K562 (cell line): ENCODE measurements around the gene GIPR. TPM values are rescaled to one million over a fixed set of nuclear protein-coding genes. Genes with fewer than 3 reads are reported as not detected.

Experiments
- ATAC-seq: fragments of 200-7000 bp; cut with Tn5 transposase; 3 replicates; pipeline ENCODE4 v1.9.1; 2020; ENCODE audit warnings: moderate library complexity
- BruUV-seq: library from RNA; stranded (reverse); fragments of 400-500 nt; replicated peaks from 2 replicates; lab custom pipeline; 2021; lab: Mats Ljungman, UMichigan
- CTCF ChIA-PET: fragments of 300-600 bp; formaldehyde crosslinking; extraction: SDS; loops from one replicate; lab custom pipeline; 2021; ENCODE audit warnings: low intra/inter-chr PET ratio; lab: Yijun Ruan, JAX
- POLR2A ChIA-PET: fragments of 300-600, 350-650 bp; sonication (Branson Sonifier 250); formaldehyde crosslinking; extraction: SDS; loops from one replicate; lab custom pipeline; 2021; ENCODE audit warnings: antibody characterized with exemption, inconsistent platforms; lab: Yijun Ruan, JAX
- DNase-seq, 4 experiments: peaks; one replicate each; pipeline versions ENCODE4 v3.0.0 to v3.0.0-alpha.2; 2011 to 2018; ENCODE audit warnings: low spot score in 3 of 4, mixed read lengths in 3 of 4; ENCODE audit errors: extremely low read depth in 1 of 4
- FAIRE-seq: peaks from 2 replicates; lab custom pipeline; 2011; peaks lifted over from hg19 to GRCh38; lab: Jason Lieb, UNC
- H2AFZ ChIP-seq: 2 replicates; pipeline ENCODE4 v1.6.0; 2011; ENCODE audit warnings: low read depth, low read length, control low read depth, inconsistent platforms
- H3K27ac ChIP-seq: fragments of 200-600 bp; 3 replicates; pipeline ENCODE4 v1.8.0; 2011; ENCODE audit warnings: low read depth, mild to moderate bottlenecking, control low read depth, inconsistent platforms, low read length, moderate library complexity, mixed read lengths; ENCODE audit errors: extremely low read depth
- H3K27me3 ChIP-seq, 2 experiments: fragments of 300-600 bp in 1 of 2; 2 replicates in 1 of 2; 3 replicates in 1 of 2; pipeline versions ENCODE4 v1.6.0 to v1.8.0; 2011; ENCODE audit warnings: inconsistent platforms in 2 of 2, low read length in 2 of 2, mild to moderate bottlenecking in 1 of 2, mixed read lengths in 1 of 2, moderate library complexity in 1 of 2; ENCODE audit not compliant: control insufficient read depth in 2 of 2, insufficient read depth in 2 of 2
- H3K36me3 ChIP-seq: fragments of 300-600 bp; 3 replicates; pipeline ENCODE4 v1.8.0; 2011; ENCODE audit warnings: mild to moderate bottlenecking, low read length, inconsistent platforms; ENCODE audit not compliant: control insufficient read depth, insufficient read depth
- H3K4me1 ChIP-seq, 2 experiments: fragments of 200-600 bp in 1 of 2; replicated peaks in 1 of 2; 2 replicates in 1 of 2; 3 replicates in 1 of 2; pipeline versions ENCODE4 v1.5.1 to v1.8.0; 2011; ENCODE audit warnings: inconsistent platforms in 2 of 2, low read length in 2 of 2, mild to moderate bottlenecking in 1 of 2, mixed read lengths in 1 of 2, moderate library complexity in 1 of 2; ENCODE audit not compliant: control insufficient read depth in 2 of 2, insufficient read depth in 2 of 2
- H3K4me2 ChIP-seq: 2 replicates; pipeline ENCODE4 v1.6.1; 2011; ENCODE audit warnings: low read length, control low read depth, inconsistent platforms, mixed read lengths; ENCODE audit not compliant: insufficient read depth
- H3K4me3 ChIP-seq: fragments of 200-600 bp; sonication (generic), shearing (Covaris generic); 2 replicates; pipeline ENCODE4 v1.5.1; 2016; ENCODE audit warnings: control low read depth, inconsistent platforms
- H3K79me2 ChIP-seq: fragments of 200-600 bp; 3 replicates; pipeline ENCODE4 v1.8.0; 2011; ENCODE audit warnings: low read length, inconsistent platforms; ENCODE audit not compliant: control insufficient read depth, insufficient read depth
- H3K9ac ChIP-seq, 2 experiments: 2 replicates each; pipeline versions ENCODE4 v1.6.0 to v1.6.1; 2011; ENCODE audit warnings: low read depth in 2 of 2, low read length in 2 of 2, control low read depth in 1 of 2, inconsistent platforms in 1 of 2, mild to moderate bottlenecking in 1 of 2, mixed read lengths in 1 of 2; ENCODE audit not compliant: insufficient read depth in 1 of 2
- H3K9me1 ChIP-seq: one replicate; pipeline ENCODE4 v1.6.0; 2011; ENCODE audit warnings: inconsistent platforms, mild to moderate bottlenecking, low read length, moderate library complexity; ENCODE audit not compliant: control insufficient read depth, insufficient read depth
- H3K9me3 ChIP-seq: replicated peaks from 2 replicates; pipeline ENCODE4 v1.5.1; 2011; ENCODE audit warnings: low read depth, low read length, inconsistent platforms; ENCODE audit not compliant: control insufficient read depth, insufficient read depth
- H4K20me1 ChIP-seq: replicated peaks from 2 replicates; pipeline ENCODE4 v1.6.1; 2011; ENCODE audit warnings: low read length, inconsistent platforms, mixed read lengths; ENCODE audit not compliant: control insufficient read depth, insufficient read depth
- ATF1 ChIP-seq, 2 experiments: fragments of 450-650 bp in 1 of 2; IDR thresholded peaks; 2 replicates each; pipeline ENCODE4 v1.6.1; 2016; ENCODE audit warnings: missing compliant biosample characterization in 1 of 2, missing genetic modification characterization in 1 of 2
- CBX1 ChIP-seq: sonication (generic); IDR thresholded peaks from 2 replicates; pipeline ENCODE4 v1.6.1; 2016; ENCODE audit warnings: antibody characterized with exemption, low read depth, mild to moderate bottlenecking
- E2F4 ChIP-seq: sonication (generic); formaldehyde crosslinking; IDR thresholded peaks from 2 replicates; pipeline ENCODE4 v1.8.0; 2022; ENCODE audit warnings: mild to moderate bottlenecking, low read depth, missing genetic modification reagents
- FOXA3 ChIP-seq, 2 experiments: fragments of 450-650 bp in 1 of 2; sonication (generic) in 1 of 2; formaldehyde crosslinking; IDR thresholded peaks in 1 of 2; conservative IDR thresholded peaks in 1 of 2; 2 replicates each; pipeline versions ENCODE4 v1.4.0 to v1.8.0; 2020 to 2022; ENCODE audit warnings: mild to moderate bottlenecking in 2 of 2, missing genetic modification reagents in 1 of 2
- GABPA ChIP-seq: fragments of 200-800 bp; sonication (Bioruptor generic); conservative IDR thresholded peaks from 2 replicates; pipeline ENCODE4 v1.6.1; 2016; ENCODE audit warnings: low read depth, missing genetic modification characterization, missing compliant biosample characterization
- HEY1 ChIP-seq: fragments of 250-450 bp; sonication (Bioruptor Pico); IDR thresholded peaks from 2 replicates; pipeline ENCODE4 v1.5.0; 2020; ENCODE audit warnings: mild to moderate bottlenecking, moderate library complexity, borderline replicate concordance
- MAFK ChIP-seq: IDR thresholded peaks from 2 replicates; pipeline ENCODE4 v1.6.1; 2011; ENCODE audit warnings: low read length, improper control_type of control experiment
- NFE2 ChIP-seq: IDR thresholded peaks from 2 replicates; pipeline ENCODE4 v1.6.1; 2014; ENCODE audit warnings: antibody characterized with exemption, low read depth
- NR3C1 ChIP-seq: sonication (generic); formaldehyde crosslinking; IDR thresholded peaks from 2 replicates; pipeline ENCODE4 v1.8.1; 2022; ENCODE audit warnings: missing genetic modification reagents
- RUNX1 ChIP-seq: sonication (generic); IDR thresholded peaks from 2 replicates; pipeline ENCODE4 v1.6.1; 2016; ENCODE audit warnings: antibody characterized with exemption, low read depth
- TBP ChIP-seq: optimal IDR thresholded peaks from 2 replicates; pipeline ENCODE3; 2011; ENCODE audit warnings: low read depth, low read length, improper control_type of control experiment
- USF2 ChIP-seq: sonication (generic); formaldehyde crosslinking; IDR thresholded peaks from 2 replicates; pipeline ENCODE4 v1.5.0; 2020; ENCODE audit warnings: missing genetic modification reagents
- ZNF282 ChIP-seq: sonication (generic); formaldehyde crosslinking; IDR thresholded peaks from 2 replicates; pipeline ENCODE4 v1.8.1; 2023; ENCODE audit warnings: missing genetic modification reagents
- ZNF561 ChIP-seq: fragments of 450-650 bp; formaldehyde crosslinking; conservative IDR thresholded peaks from 2 replicates; pipeline ENCODE4 v1.4.0; 2020; ENCODE audit warnings: mild to moderate bottlenecking, moderate library complexity
- ZNF655 ChIP-seq: fragments of 250-450 bp; sonication (Bioruptor Pico); IDR thresholded peaks from 2 replicates; pipeline ENCODE4 v1.5.0; 2021
- WGBS: fragments of 100-300 bp; shearing (Covaris generic); methylation state at CpG from one replicate; pipeline ENCODE4 v1.1.6; 2016; ENCODE audit warnings: low coverage, mixed read lengths; ENCODE audit not compliant: insufficient coverage; ENCODE audit errors: missing lambda C conversion rate; 5-methylcytosine and 5-hydroxymethylcytosine counted together
- in situ Hi-C: fragments of 300-500 bp; cut with MboI; formaldehyde crosslinking; loops from 4 replicates; pipeline ENCODE4 v1.15.0; 2018; ENCODE audit warnings: inconsistent platforms, mixed read lengths
- intact Hi-C: fragments of 100-400 bp; cut with micrococcal nuclease; formaldehyde crosslinking; loops from 2 replicates; pipeline ENCODE4 v1.14.2; 2022
- polyA plus RNA-seq, 8 experiments: library from polyadenylated mRNA; depleted of rRNA in 4 of 8; stranded (reverse) in 5 of 8; unstranded in 3 of 8; fragments of >200 nt; fragmentation: Nextera tagmentation in 2 of 8; fragmentation: Illumina TruSeq in 1 of 8; extraction: Ambion mirVana in 2 of 8; extraction: Trizol in 1 of 8; gene quantifications; 2 replicates each; pipeline versions ENCODE4 v1.2.1 to v1.2.3, GENCODE V29; 2011 to 2014; ENCODE audit warnings: inconsistent platforms in 1 of 8, missing spikeins in 1 of 8
- total RNA-seq, 7 experiments: library from RNA; depleted of rRNA in 6 of 7; stranded (reverse); fragments of >200 nt in 6 of 7; fragmentation: Illumina TruSeq in 2 of 7; extraction: Trizol in 2 of 7; gene quantifications; 2 replicates each; pipeline versions ENCODE4 v1.2.1 to v1.2.3, GENCODE V29; 2011 to 2021; ENCODE audit warnings: low replicate concordance in 1 of 7
- TF ChIP-seq, protein P1 (sequence below): fragments of 450-650 bp; IDR thresholded peaks from 2 replicates; pipeline ENCODE4 v1.6.1; 2016; ENCODE audit warnings: antibody characterized with exemption

Gene GIPR
- total and polyA plus RNA-seq, 9 of the 15 experiments (the other 6 are each of a cell fraction or from before 2014, with no cell fraction given): 2.2 to 26.8 (median 12.7) TPM

GRCh38 chr19:45645631-45646344 is 22.2 kb upstream of the GIPR start:
- Histone ChIP-seq H3K9ac (peak overlapping the region; percentile 53 to 73; a peak in 3 of 4 replicates), H3K4me3 (peak overlapping the region; percentile 41), H3K79me2 (no peaks in the 10 kb centered on the region), H2AFZ (peak overlapping the region; percentile 93), H3K9me1 (no peaks in the 10 kb centered on the region), H3K4me1 (peaks cover 15 to 43% of the 10 kb centered on the region in 2 experiments; a peak in 4 of 5 replicates), H3K9me3 (no peaks in the 10 kb centered on the region), H4K20me1 (no peaks in the 10 kb centered on the region), H3K27ac (peak overlapping the region; percentile 68), H3K4me2 (peak overlapping the region; percentile 79), H3K27me3 (no peaks in the 10 kb centered on the region), H3K36me3 (no peaks in the 10 kb centered on the region)
- CTCF ChIA-PET: no interaction called here
- ATAC-seq (peak; percentile 81), FAIRE-seq (peak; percentile 96), DNase-seq (peak; percentile 90 to 98 (median 95))
- under 1% methylated on average over 19 of the region's 27 CpGs for WGBS
- in situ Hi-C loops (no loop called here), intact Hi-C loops (no loop called here)
- BruUV-seq: no TSS peak
- POLR2A ChIA-PET: interaction anchor here (0.6 to 1.4 kb wide), 8 partner anchors 21 to 178 kb away, joined by 3 to 12 read pairs (median 4); partner anchors contain the start of genes FOSB, GIPR and SIX5
- no peak for TF ChIP-seq USF2 (CRISPR knock-in tag)
- TF ChIP-seq E2F4: no peak
- no peak for TF ChIP-seq MAFK
- no peak for TF ChIP-seq HEY1 (CRISPR knock-in tag)
- no peak for TF ChIP-seq ATF1 (CRISPR knock-in tag; IDR thresholded peaks at IDR 0.05)
- peak; percentile 69 for TF ChIP-seq ATF1 (tag; IDR thresholded peaks at IDR 0.05)
- TF ChIP-seq, protein P1, sequence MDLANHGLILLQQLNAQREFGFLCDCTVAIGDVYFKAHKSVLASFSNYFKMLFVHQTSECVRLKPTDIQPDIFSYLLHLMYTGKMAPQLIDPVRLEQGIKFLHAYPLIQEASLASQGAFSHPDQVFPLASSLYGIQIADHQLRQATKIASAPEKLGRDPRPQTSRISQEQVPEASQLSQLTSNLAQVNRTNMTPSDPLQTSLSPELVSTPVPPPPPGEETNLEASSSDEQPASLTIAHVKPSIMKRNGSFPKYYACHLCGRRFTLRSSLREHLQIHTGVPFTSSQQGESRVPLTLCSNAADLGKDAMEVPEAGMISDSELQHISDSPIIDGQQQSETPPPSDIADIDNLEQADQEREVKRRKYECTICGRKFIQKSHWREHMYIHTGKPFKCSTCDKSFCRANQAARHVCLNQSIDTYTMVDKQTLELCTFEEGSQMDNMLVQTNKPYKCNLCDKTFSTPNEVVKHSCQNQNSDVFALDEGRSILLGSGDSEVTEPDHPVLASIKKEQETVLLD: peak; percentile 70; the same call in 1 of the 2 replicates
- no peak for TF ChIP-seq NFE2
- no peak for TF ChIP-seq ZNF282 (CRISPR knock-in tag)
- no peak for TF ChIP-seq NR3C1 (CRISPR knock-in tag)
- peak; percentile 91; the same call in 1 of the 2 replicates for TF ChIP-seq CBX1
- no peak for TF ChIP-seq FOXA3 (CRISPR knock-in tag; conservative IDR thresholded peaks at IDR 0.05 in 1 of 2, IDR thresholded peaks at IDR 0.05 in 1 of 2)
- TF ChIP-seq TBP: peak; percentile 65
- no peak for TF ChIP-seq ZNF655 (CRISPR knock-in tag)
- no peak for TF ChIP-seq RUNX1
- no peak for TF ChIP-seq ZNF561 (CRISPR knock-in tag)
- no peak for TF ChIP-seq GABPA (tag)
